GM12872 (cell line): ENCODE measurements around the gene RIMS4.

ENCODE experiments used
- TF ChIP-seq, protein P1 (sequence below): IDR thresholded peaks from 3 replicates; pipeline ENCODE4 v1.5.1; 2011; ENCODE audit warnings: low read depth, mild to moderate bottlenecking, low read length, moderate library complexity; ENCODE audit not compliant: insufficient read depth

RIMS4 gene

GRCh38 chr20:44792796-44793195 is 17.6 kb downstream of the RIMS4 start:
- TF ChIP-seq, protein P1, sequence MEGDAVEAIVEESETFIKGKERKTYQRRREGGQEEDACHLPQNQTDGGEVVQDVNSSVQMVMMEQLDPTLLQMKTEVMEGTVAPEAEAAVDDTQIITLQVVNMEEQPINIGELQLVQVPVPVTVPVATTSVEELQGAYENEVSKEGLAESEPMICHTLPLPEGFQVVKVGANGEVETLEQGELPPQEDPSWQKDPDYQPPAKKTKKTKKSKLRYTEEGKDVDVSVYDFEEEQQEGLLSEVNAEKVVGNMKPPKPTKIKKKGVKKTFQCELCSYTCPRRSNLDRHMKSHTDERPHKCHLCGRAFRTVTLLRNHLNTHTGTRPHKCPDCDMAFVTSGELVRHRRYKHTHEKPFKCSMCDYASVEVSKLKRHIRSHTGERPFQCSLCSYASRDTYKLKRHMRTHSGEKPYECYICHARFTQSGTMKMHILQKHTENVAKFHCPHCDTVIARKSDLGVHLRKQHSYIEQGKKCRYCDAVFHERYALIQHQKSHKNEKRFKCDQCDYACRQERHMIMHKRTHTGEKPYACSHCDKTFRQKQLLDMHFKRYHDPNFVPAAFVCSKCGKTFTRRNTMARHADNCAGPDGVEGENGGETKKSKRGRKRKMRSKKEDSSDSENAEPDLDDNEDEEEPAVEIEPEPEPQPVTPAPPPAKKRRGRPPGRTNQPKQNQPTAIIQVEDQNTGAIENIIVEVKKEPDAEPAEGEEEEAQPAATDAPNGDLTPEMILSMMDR: no peak

- TF ChIP-seq, protein P1: no peak
Observed at GRCh38 chr20:44790638-44791393, 19.5 kb downstream of the RIMS4 start.

- TF ChIP-seq, protein P1: no peak
Observed at GRCh38 chr20:44788706-44789456, 21.5 kb downstream of the RIMS4 start.

DNA sequence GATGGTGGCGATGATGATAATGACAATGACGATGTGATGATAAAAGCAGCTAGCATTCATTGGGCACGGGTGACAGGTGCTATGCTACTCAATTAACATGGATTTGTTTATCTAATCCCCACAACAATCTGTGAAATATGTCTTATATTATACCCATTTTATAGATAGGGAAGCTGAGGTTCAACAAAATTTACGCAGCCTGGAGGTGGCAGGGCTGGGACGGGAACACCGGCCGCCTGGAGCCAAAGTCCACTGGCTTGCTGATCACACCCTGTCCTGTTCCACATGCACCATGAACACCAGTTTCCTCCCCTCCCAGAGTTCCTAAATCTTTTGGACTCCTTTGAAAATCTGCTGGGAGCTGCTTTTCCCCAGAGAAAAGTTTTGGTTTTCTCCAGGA is 23.0 kb downstream of the RIMS4 start:
- TF ChIP-seq, protein P1: no peak

DNA sequence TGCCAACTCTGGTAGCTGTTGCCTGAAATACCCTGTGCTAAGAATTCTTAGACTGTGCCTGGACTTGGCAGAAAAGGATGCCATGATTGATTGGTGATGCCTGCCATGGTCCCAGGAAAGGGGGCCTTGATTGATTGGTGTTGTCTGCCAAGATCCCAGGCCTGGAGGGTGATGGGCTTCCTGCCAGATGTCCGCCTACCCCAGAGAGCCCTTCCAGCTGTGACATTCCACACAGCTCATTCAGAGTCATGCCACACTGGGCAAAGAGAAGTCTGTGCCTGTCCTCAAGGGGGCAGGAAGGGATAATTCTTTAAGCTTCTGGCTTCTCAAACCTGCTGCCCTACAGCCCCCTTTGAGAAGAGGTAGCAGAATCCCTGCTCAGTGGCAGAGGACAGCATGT is 24.6 kb downstream of the RIMS4 start:
- TF ChIP-seq, protein P1: no peak

DNA sequence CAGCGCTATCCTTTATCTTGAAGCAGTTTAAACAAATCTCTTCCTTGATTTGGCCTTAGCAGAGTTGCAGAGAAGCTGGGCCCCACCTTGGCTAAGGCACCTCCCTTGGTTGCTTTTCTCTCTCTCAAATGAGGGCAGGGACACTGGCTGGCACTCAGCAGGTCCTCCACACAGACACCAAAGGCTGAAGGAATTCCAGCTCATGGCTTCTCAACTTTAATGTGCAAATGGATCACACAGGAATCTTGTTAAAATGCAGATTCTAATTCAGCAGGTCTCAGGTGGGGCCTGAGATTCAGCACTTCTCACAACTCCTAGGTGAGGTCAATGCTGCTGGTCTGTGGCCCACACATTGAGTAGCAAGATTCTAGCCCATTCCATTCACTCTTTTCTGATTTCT is 25.7 kb downstream of the RIMS4 start:
- TF ChIP-seq, protein P1: no peak

DNA sequence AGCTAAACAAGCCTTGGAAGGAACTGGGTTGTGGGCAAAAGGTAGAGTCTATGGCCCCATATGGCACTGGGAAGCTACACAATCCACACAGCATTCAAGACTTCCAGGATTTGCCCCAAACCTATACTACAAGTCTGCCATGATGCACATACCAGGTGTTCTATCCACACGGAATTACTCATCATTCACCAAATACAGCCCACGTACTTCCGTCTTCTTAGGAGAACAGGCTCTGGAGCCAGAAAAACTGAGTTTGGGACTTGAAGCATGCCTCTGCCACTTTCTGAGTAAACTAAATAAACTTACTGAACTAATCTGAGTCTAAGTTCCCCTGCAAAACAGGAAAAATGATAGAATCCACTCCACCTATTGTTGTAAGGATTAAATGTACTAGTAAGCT is 28.6 kb downstream of the RIMS4 start:
- TF ChIP-seq, protein P1: no peak
